Stimulated activated effector memory CD8-positive, alpha-beta T cell treated with anti-CD3 and anti-CD28 coated beads, Interleukin-12 subunit alpha, Interleukin-12 subunit beta, amount 100 ng/mL, for 72 hours (primary cell): ENCODE measurements around the gene MYO1E.
A peak's percentile ranks its signal among the peaks of the same experiment; 100 is the strongest.

Experiments used
- ATAC-seq: fragments of 150-1000 bp; cut with Tn5 transposase; 2 replicates; pipeline ENCODE4 v1.10.0; 2021
- DNase-seq, 2 donors: peaks; one replicate each; pipeline ENCODE4 v3.0.0; 2021 to 2022; ENCODE audit warnings: low spot score in 2 of 2
- H3K27ac Mint-ChIP-seq: one replicate; pipeline ENCODE4 v1.8.0; 2022; ENCODE audit warnings: mild to moderate bottlenecking, mixed read lengths
- H3K36me3 Mint-ChIP-seq: one replicate; pipeline ENCODE4 v1.8.0; 2022; ENCODE audit warnings: mild to moderate bottlenecking, mixed read lengths
- H3K4me1 Mint-ChIP-seq: one replicate; pipeline ENCODE4 v1.8.0; 2022; ENCODE audit warnings: mixed read lengths
- H3K4me3 Mint-ChIP-seq: one replicate; pipeline ENCODE4 v1.8.0; 2022; ENCODE audit warnings: mild to moderate bottlenecking, mixed read lengths
- H3K9me3 Mint-ChIP-seq: one replicate; pipeline ENCODE4 v1.8.0; 2022; ENCODE audit warnings: mixed read lengths

The MYO1E gene

DNA sequence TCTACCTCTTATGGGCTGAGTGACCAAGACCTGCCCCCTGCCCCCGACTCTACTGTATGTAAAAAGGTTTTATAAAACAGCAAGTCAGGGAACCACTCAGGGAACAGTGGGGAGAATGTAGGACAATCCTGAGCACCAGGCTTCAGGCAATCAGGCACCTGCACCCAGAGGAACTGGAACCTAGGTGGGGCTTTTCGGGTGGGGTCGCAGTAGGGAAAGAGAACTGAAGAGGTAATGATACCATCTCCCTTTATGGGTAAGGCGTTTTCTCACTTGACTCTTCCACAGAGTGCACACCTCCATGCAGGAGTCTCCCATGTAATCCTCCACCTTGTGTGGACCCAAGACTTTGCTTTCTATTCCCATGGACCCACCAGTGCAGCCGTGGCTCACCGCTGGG, 45.8 kb downstream of the MYO1E start:
- no peaks in the 10 kb centered on the region for H3K9me3 Mint-ChIP-seq
- no peaks in the 10 kb centered on the region for H3K36me3 Mint-ChIP-seq
- no peak overlapping the region for H3K4me3 Mint-ChIP-seq
- H3K27ac Mint-ChIP-seq = no peak overlapping the region
- H3K4me1 Mint-ChIP-seq = peaks cover 7% of the 10 kb centered on the region
- no peak for DNase-seq
- ATAC-seq = no peak

DNA sequence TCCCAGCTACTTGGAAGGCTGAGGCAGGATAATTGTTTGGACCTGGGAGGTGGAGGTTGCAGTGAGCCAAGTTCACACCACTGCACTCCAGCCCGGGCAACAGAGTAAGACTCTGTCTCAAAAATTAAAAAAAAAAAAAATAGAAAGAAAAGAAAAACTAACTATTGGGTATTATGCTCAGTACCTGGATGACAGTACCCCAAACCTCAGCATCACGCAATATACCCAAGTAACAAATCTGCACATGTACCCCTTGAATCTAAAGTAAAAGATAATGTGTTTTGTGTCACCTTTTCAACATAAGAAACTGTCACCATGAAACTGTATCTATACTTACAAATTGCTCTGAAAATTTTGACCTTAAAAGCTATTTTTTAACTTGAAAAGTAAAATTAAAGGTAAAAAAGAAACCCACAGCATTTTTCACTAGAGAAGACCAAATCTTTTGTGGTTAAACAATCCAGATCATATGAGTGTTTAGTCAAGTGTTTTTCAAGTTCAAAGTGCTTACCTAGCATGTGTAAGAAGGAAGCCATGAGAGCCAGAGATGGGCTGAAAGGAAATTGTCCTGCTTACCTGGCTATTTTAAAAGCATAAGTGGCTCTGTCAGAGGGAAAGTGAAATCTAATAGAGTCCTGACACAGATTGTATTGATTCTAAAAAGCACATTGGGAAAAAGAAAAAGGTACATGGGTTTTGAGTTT, 50.5 kb downstream of the MYO1E start:
- ATAC-seq = no peak
- DNase-seq = no peak
- Mint-ChIP-seq H3K27ac (no peak overlapping the region), H3K4me1 (no peaks in the 10 kb centered on the region), H3K4me3 (no peak overlapping the region), H3K36me3 (no peaks in the 10 kb centered on the region), H3K9me3 (no peaks in the 10 kb centered on the region)

DNA sequence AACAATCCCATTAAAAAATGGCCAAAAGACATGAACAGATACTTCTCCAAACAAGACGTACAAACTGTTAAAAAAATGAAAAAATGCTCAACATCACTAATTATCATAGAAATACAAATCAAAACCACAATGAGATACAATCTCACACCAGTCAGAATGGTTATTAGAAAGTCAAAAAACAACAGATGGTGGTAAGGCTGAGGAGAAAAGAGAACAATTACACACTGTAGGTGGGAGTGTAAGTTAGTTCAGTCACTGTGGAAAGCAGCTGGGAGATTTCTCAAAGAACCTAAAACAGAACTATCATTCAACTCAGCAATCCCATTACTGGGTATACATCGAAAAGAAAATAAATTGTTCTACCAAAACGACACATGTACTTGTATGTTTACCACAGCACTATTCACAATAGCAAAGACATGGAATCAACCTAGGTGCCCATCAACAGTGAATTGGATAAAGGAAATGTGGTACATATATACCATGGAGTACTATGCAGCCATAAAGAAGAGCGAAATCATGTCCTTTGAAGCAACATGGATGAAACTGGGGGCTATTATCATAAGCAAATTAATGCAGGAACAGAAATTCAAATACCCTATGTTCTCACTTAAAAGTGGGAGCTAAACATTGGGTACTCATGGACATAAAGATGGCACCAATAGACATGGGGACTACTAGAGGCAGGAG, 51.5 kb downstream of the MYO1E start:
- H3K4me1 Mint-ChIP-seq = no peaks in the 10 kb centered on the region
- no peak for DNase-seq
- H3K4me3 Mint-ChIP-seq = no peak overlapping the region
- no peak overlapping the region for H3K27ac Mint-ChIP-seq
- H3K36me3 Mint-ChIP-seq = no peaks in the 10 kb centered on the region
- ATAC-seq = peak; percentile 50
- no peaks in the 10 kb centered on the region for H3K9me3 Mint-ChIP-seq

- DNase-seq = no peak
- no peak overlapping the region for H3K4me3 Mint-ChIP-seq
- H3K36me3 Mint-ChIP-seq = no peaks in the 10 kb centered on the region
- no peaks in the 10 kb centered on the region for H3K4me1 Mint-ChIP-seq
- ATAC-seq = no peak
- H3K27ac Mint-ChIP-seq = no peak overlapping the region
- H3K9me3 Mint-ChIP-seq = no peaks in the 10 kb centered on the region
These were observed 55.5 kb downstream of the MYO1E start for GRCh38 chr15:59317211-59317610.

GRCh38 chr15:59315914-59316451, 56.7 kb downstream of the MYO1E start:
- Mint-ChIP-seq H3K4me1 (no peaks in the 10 kb centered on the region), H3K9me3 (no peaks in the 10 kb centered on the region), H3K27ac (no peak overlapping the region), H3K36me3 (no peaks in the 10 kb centered on the region), H3K4me3 (no peak overlapping the region)
- DNase-seq = no peak
- no peak for ATAC-seq

GRCh38 chr15:59313641-59314332, 58.9 kb downstream of the MYO1E start:
- Mint-ChIP-seq H3K27ac (no peak overlapping the region), H3K9me3 (no peaks in the 10 kb centered on the region), H3K4me1 (no peaks in the 10 kb centered on the region), H3K36me3 (no peaks in the 10 kb centered on the region), H3K4me3 (no peak overlapping the region)
- peak; percentile 45 for ATAC-seq
- no peak for DNase-seq

- DNase-seq = no peak
- no peaks in the 10 kb centered on the region for H3K36me3 Mint-ChIP-seq
- H3K4me1 Mint-ChIP-seq = no peaks in the 10 kb centered on the region
- H3K4me3 Mint-ChIP-seq = no peak overlapping the region
- H3K27ac Mint-ChIP-seq = no peak overlapping the region
- H3K9me3 Mint-ChIP-seq = no peaks in the 10 kb centered on the region
- ATAC-seq = no peak
These were observed 60.5 kb downstream of the MYO1E start for GRCh38 chr15:59312205-59312604.

DNA sequence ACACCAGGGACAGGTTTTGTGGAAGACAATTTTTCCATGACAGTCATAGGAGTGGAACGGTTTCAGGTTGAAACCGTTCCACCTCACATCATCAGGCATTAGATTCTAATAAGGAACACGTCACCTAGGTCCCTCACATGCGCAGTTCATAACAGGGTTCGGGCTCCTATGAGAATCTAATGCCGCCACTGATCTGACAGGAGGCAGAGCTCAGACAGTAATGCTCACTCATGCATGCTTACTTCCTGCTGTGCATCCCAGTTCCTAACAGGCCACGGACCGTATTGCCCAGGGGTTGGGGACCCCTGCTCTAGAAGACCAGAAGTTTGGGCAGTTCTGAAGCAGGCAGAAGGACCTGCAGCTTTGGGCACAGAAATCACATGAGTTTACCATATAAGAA, 61.5 kb downstream of the MYO1E start:
- Mint-ChIP-seq H3K27ac (no peak overlapping the region), H3K36me3 (no peaks in the 10 kb centered on the region), H3K4me1 (no peaks in the 10 kb centered on the region), H3K9me3 (no peaks in the 10 kb centered on the region), H3K4me3 (no peak overlapping the region)
- DNase-seq (no peak), ATAC-seq (no peak)

DNA sequence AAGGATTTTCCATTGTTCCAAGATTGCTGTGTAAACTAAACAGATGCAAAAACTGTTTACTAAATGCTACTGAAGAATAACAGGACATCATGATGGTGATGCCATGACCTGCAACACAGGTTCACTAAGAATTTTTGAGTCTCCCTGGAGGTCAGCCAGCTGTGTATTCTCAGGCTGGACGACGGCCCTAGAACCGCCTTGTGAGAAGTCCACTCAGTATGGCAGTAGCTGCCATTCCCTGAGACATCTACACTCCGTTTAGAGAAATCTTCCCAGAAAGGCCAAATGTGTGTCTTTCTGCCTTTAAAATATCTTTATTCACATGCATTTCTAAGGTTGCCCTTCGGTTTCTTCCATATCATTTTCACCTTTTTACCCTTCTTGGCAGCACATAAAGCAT, 63.3 kb downstream of the MYO1E start:
- peaks cover 7% of the 10 kb centered on the region for H3K4me1 Mint-ChIP-seq
- DNase-seq = no peak
- no peaks in the 10 kb centered on the region for H3K9me3 Mint-ChIP-seq
- no peak overlapping the region for H3K4me3 Mint-ChIP-seq
- peak overlapping the region; percentile 65 for H3K27ac Mint-ChIP-seq
- no peaks in the 10 kb centered on the region for H3K36me3 Mint-ChIP-seq
- ATAC-seq = no peak

- Mint-ChIP-seq H3K9me3 (no peaks in the 10 kb centered on the region), H3K4me1 (peaks cover 7% of the 10 kb centered on the region), H3K36me3 (no peaks in the 10 kb centered on the region), H3K27ac (no peak overlapping the region), H3K4me3 (no peak overlapping the region)
- no peak for DNase-seq
- ATAC-seq = no peak
These were observed 65.5 kb downstream of the MYO1E start for GRCh38 chr15:59307165-59307537.

GRCh38 chr15:59306520-59307164, 66.0 kb downstream of the MYO1E start:
- Mint-ChIP-seq H3K27ac (no peak overlapping the region), H3K36me3 (no peaks in the 10 kb centered on the region), H3K4me3 (no peak overlapping the region), H3K9me3 (no peaks in the 10 kb centered on the region), H3K4me1 (peaks cover 10% of the 10 kb centered on the region)
- ATAC-seq (no peak), DNase-seq (no peak)

GRCh38 chr15:59304807-59305206, 67.9 kb downstream of the MYO1E start:
- Mint-ChIP-seq H3K4me1 (peaks cover 24% of the 10 kb centered on the region), H3K36me3 (no peaks in the 10 kb centered on the region), H3K9me3 (no peaks in the 10 kb centered on the region), H3K4me3 (no peak overlapping the region), H3K27ac (no peak overlapping the region)
- DNase-seq (no peak), ATAC-seq (no peak)

DNA sequence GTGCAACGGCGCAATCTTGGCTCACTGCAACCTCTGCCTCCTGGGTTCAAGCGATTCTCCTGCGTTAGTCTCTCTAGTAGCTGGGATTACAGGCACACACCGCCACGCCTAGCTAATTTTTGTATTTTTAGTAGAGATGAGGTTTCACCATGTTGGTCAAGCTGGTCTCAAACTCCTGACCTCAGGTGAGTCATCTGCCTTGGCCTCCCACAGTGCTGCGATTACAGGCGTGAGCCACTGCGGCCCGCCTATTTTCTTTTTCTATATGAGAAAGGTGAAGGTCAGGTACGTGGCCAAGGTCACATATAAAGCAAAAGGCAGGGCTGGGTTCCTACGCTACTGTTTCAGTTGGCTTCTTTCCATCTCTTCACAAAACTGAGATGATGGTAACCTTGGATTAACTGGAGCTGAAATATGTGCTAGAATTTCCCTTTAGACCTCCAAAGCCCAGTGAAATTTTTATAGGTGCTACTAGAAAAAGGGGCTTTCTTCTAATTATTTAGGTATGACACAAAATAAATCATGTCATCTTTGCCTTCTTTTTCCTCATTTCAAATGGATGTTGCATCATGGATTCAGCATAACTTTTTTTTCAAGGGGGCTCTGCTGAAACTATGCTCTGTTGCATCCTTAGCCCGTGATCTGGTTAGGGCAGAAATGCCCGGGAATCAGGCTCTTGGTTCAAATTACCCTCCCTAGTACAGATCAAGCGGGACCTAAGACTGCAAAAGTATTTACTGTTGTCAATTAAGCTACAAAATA, 68.5 kb downstream of the MYO1E start:
- no peak overlapping the region for H3K27ac Mint-ChIP-seq
- peaks cover 30% of the 10 kb centered on the region for H3K4me1 Mint-ChIP-seq
- no peaks in the 10 kb centered on the region for H3K36me3 Mint-ChIP-seq
- no peak for DNase-seq
- ATAC-seq = no peak
- H3K4me3 Mint-ChIP-seq = no peak overlapping the region
- no peaks in the 10 kb centered on the region for H3K9me3 Mint-ChIP-seq

DNA sequence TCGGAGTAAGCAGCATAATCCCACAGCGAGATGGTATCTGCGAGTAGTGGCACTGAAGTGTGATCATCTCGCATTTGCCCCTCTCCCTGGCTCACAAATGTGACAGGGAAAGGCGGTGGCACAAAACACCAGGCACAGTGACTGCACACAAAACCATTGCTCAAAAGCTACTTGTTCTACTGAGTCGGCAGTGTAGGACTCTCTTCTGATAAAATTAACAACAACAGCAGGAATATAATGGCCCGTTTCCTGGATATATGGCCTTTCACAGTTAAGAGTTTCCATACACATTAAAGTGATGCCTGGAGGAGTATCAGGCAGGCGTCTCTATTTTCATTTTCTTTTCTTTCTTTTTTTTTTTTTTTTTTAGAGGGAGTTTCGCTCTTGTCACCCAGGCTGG, 69.0 kb downstream of the MYO1E start:
- Mint-ChIP-seq H3K4me1 (peaks cover 33% of the 10 kb centered on the region), H3K4me3 (no peak overlapping the region), H3K36me3 (no peaks in the 10 kb centered on the region), H3K27ac (no peak overlapping the region), H3K9me3 (no peaks in the 10 kb centered on the region)
- DNase-seq (no peak), ATAC-seq (no peak)

DNA sequence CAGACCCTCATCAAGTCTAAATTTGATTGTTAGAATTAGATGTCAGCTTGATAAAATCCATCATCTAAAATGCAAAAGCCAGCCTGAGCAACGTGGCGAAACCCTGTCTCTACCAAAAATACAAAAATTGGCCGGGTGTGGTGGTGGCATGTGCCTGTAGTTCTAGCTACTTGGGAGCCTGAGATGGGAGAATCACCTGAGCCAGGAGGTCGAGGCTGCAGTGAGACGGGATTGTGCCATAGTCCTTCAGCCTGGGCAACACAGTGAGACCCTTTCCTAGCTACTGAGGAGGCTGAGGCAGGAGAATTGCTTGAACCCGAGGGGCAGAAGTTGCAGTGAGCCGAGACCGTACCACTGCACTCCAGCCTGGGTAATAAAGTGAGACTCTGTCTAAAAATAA, 69.5 kb downstream of the MYO1E start:
- H3K36me3 Mint-ChIP-seq = no peaks in the 10 kb centered on the region
- peaks cover 38% of the 10 kb centered on the region for H3K4me1 Mint-ChIP-seq
- no peak overlapping the region for H3K27ac Mint-ChIP-seq
- ATAC-seq (no peak), DNase-seq (no peak)
- no peaks in the 10 kb centered on the region for H3K9me3 Mint-ChIP-seq
- H3K4me3 Mint-ChIP-seq = no peak overlapping the region
